ENCODE measurements around the gene EMILIN2.

Gene EMILIN2

DNA sequence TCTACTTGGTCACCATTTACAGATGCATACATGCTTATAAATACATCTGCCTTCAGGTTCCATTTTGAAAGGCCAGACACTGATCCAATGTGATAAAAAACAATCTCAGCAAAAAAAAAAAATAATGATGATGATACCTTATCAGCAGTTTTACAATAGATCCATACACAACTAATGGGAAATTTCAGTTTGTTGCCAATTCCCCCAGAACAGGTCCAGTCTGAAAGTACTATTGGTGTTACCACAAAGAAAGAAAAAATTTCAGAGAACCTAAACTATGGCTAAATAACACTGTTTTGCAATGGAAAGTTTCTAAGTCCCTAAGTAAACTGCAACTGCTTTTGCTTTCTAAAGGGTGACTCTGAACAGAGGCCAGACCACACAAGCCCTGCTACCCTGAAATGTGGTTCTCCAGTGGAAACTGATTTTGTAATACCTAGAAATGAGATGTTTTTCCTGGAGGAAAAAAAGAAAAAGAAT, 112.1 kb downstream of the EMILIN2 start:
- DNase-seq = no peak
- Histone ChIP-seq H3K4me3 (ENCODE audit: low read depth, low read length) (no peak overlapping the region), H3K27ac (no peak overlapping the region)

DNA sequence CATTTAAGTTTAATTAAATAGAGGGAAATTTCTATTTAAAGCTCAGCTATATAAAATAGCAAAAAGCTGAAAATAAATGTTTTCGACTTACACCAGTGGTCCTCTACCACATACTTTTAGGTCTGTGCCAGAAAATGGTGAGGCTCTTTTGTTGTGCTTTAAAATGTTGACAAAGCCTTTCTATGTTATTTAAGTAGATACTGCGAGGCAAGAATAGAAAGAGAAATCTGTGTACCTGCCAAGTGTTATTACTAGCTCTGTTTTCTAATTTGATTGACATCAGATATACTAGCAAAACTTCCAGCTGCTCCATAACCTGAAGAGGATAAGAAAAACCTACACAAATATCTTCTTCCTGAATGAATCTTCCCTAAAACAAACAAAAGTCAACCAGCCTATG, 112.5 kb downstream of the EMILIN2 start:
- Histone ChIP-seq H3K27ac (no peak overlapping the region), H3K27me3 (replicated peaks) (no peaks in the 10 kb centered on the region), H3K36me3 (replicated peaks) (peaks cover 11% of the 10 kb centered on the region), H3K4me3 (ENCODE audit: low read depth, low read length) (no peak overlapping the region)
- in situ Hi-C loops (cut with HindIII; ENCODE audit: low pct_ligation_motif_present, low sequenced_read_pairs) = no loop called here
- DNase-seq = no peak
- TF ChIP-seq CTCF (IDR thresholded peaks at IDR 0.05; ENCODE audit: low read depth, low read length, missing control alignments) = no peak

More for the DNA sequence above, 112.1 kb downstream of the EMILIN2 start:
- Histone ChIP-seq H3K36me3 (replicated peaks) (peaks cover 15% of the 10 kb centered on the region), H3K27me3 (replicated peaks) (no peaks in the 10 kb centered on the region)
- in situ Hi-C loops (cut with HindIII; ENCODE audit: low pct_ligation_motif_present, low sequenced_read_pairs) = no loop called here
- TF ChIP-seq CTCF (IDR thresholded peaks at IDR 0.05; ENCODE audit: low read depth, low read length, missing control alignments) = no peak

DNA sequence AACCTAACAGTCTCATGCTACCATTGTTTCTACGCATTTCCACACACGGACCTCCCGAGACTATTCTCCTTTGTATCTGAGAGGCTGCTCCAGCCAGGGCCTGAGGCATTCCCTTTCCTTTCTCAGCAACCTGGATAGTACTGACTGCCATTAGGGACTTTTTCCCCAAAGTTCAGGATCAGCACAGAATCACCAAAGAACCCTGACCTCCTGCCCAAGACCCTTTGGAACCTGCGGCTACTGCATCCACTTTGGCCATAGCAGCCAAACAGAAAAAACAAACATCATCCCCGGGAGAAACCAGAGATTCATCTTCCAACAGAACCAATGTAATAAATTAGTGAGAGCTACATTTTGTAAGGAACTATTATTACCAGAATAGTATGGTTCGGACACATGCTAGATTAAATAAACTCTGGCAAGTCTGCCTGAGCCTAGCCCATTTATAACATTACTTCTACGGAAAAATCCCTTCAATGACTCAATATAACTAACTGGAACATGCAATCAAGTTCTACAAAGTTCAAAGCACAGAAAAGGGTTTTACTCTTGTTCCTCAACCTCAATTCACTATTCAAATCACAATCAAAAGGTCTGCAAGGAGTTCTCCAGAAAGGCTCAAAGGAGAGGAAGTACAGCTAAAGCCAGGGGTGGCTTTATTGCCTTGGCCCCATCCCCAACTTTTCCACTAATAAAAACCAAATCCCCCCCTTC, 114.3 kb downstream of the EMILIN2 start:
- Histone ChIP-seq H3K27ac (no peak overlapping the region), H3K27me3 (replicated peaks) (no peaks in the 10 kb centered on the region), H3K4me3 (ENCODE audit: low read depth, low read length) (no peak overlapping the region), H3K36me3 (replicated peaks) (no peaks in the 10 kb centered on the region)
- no peak for DNase-seq
- in situ Hi-C loops (cut with HindIII; ENCODE audit: low pct_ligation_motif_present, low sequenced_read_pairs) = no loop called here
- TF ChIP-seq CTCF (IDR thresholded peaks at IDR 0.05; ENCODE audit: low read depth, low read length, missing control alignments) = no peak

- H3K36me3 ChIP-seq (replicated peaks) = no peaks in the 10 kb centered on the region
- TF ChIP-seq CTCF (IDR thresholded peaks at IDR 0.05; ENCODE audit: low read depth, low read length, missing control alignments) = no peak
- in situ Hi-C loops (cut with HindIII; ENCODE audit: low pct_ligation_motif_present, low sequenced_read_pairs) = no loop called here
- no peak for DNase-seq
- no peak overlapping the region for H3K27ac ChIP-seq
- no peaks in the 10 kb centered on the region for H3K27me3 ChIP-seq (replicated peaks)
- H3K4me3 ChIP-seq (ENCODE audit: low read depth, low read length) = no peak overlapping the region
These were observed 115.0 kb downstream of the EMILIN2 start for GRCh38 chr18:2961821-2962220.

GRCh38 chr18:2963048-2963447, 116.2 kb downstream of the EMILIN2 start:
- Histone ChIP-seq H3K27ac (no peak overlapping the region), H3K4me3 (ENCODE audit: low read depth, low read length) (no peak overlapping the region), H3K27me3 (replicated peaks) (no peaks in the 10 kb centered on the region), H3K36me3 (replicated peaks) (no peaks in the 10 kb centered on the region)
- no peak for TF ChIP-seq CTCF (IDR thresholded peaks at IDR 0.05; ENCODE audit: low read depth, low read length, missing control alignments)
- DNase-seq = no peak
- in situ Hi-C loops (cut with HindIII; ENCODE audit: low pct_ligation_motif_present, low sequenced_read_pairs) = no loop called here
